ENCODE measurements around the gene RASL10B.

The RASL10B gene

GRCh38 chr17:35775039-35775438 is 43.6 kb downstream of the RASL10B start:
- TF ChIP-seq CTCF (IDR thresholded peaks at IDR 0.05; ENCODE audit: low read depth, low read length): no peak
- TF ChIP-seq EZH2phosphoT487 (IDR thresholded peaks at IDR 0.05; ENCODE audit: low read depth): no peak
- no peaks in the 10 kb centered on the region for H3K4me1 ChIP-seq (ENCODE audit: low read length)
- H4K20me1 ChIP-seq (ENCODE audit: insufficient read depth, low read length): no peaks in the 10 kb centered on the region
- H3K36me3 ChIP-seq (replicated peaks; ENCODE audit: low read depth, low read length): no peaks in the 10 kb centered on the region
- no peaks in the 10 kb centered on the region for H3K9me3 ChIP-seq (ENCODE audit: insufficient read depth, low read length)
- H3K9ac ChIP-seq (ENCODE audit: low read length): no peak overlapping the region
- no peak overlapping the region for H3K4me3 ChIP-seq (ENCODE audit: low read length)
- no peaks in the 10 kb centered on the region for H3K79me2 ChIP-seq (ENCODE audit: low read length)
- H3K27me3 ChIP-seq (ENCODE audit: low read depth, low read length): peaks cover 49% of the 10 kb centered on the region
- H2AFZ ChIP-seq (ENCODE audit: low read depth, low read length): no peak overlapping the region
- no peak overlapping the region for H3K27ac ChIP-seq (ENCODE audit: low read length)
- no peak overlapping the region for H3K4me2 ChIP-seq (ENCODE audit: low read length)

- Histone ChIP-seq H3K4me1 (ENCODE audit: low read length) (no peaks in the 10 kb centered on the region), H3K9me3 (ENCODE audit: insufficient read depth, low read length) (no peaks in the 10 kb centered on the region), H4K20me1 (ENCODE audit: insufficient read depth, low read length) (no peaks in the 10 kb centered on the region), H3K36me3 (replicated peaks; ENCODE audit: low read depth, low read length) (no peaks in the 10 kb centered on the region), H3K27me3 (ENCODE audit: low read depth, low read length) (peaks cover 49% of the 10 kb centered on the region), H2AFZ (ENCODE audit: low read depth, low read length) (no peak overlapping the region), H3K27ac (ENCODE audit: low read length) (no peak overlapping the region), H3K9ac (ENCODE audit: low read length) (no peak overlapping the region), H3K4me3 (ENCODE audit: low read length) (no peak overlapping the region), H3K79me2 (ENCODE audit: low read length) (no peaks in the 10 kb centered on the region), H3K4me2 (ENCODE audit: low read length) (no peak overlapping the region)
- no peak for TF ChIP-seq EZH2phosphoT487 (IDR thresholded peaks at IDR 0.05; ENCODE audit: low read depth)
- TF ChIP-seq CTCF (IDR thresholded peaks at IDR 0.05; ENCODE audit: low read depth, low read length): no peak
Measured at GRCh38 chr17:35775583-35775982, 44.1 kb downstream of the RASL10B start.

- Histone ChIP-seq H3K4me3 (ENCODE audit: low read length) (no peak overlapping the region), H3K9ac (ENCODE audit: low read length) (no peak overlapping the region), H3K27ac (ENCODE audit: low read length) (no peak overlapping the region), H3K9me3 (ENCODE audit: insufficient read depth, low read length) (no peaks in the 10 kb centered on the region), H4K20me1 (ENCODE audit: insufficient read depth, low read length) (no peaks in the 10 kb centered on the region), H3K4me2 (ENCODE audit: low read length) (no peak overlapping the region), H3K4me1 (ENCODE audit: low read length) (no peaks in the 10 kb centered on the region), H3K36me3 (replicated peaks; ENCODE audit: low read depth, low read length) (no peaks in the 10 kb centered on the region), H2AFZ (ENCODE audit: low read depth, low read length) (no peak overlapping the region), H3K79me2 (ENCODE audit: low read length) (no peaks in the 10 kb centered on the region), H3K27me3 (ENCODE audit: low read depth, low read length) (peaks cover 59% of the 10 kb centered on the region)
- TF ChIP-seq EZH2phosphoT487 (IDR thresholded peaks at IDR 0.05; ENCODE audit: low read depth) (no peak), CTCF (IDR thresholded peaks at IDR 0.05; ENCODE audit: low read depth, low read length) (no peak)
Measured at GRCh38 chr17:35778641-35779196, 47.3 kb downstream of the RASL10B start.

GRCh38 chr17:35780950-35781349 is 49.5 kb downstream of the RASL10B start:
- TF ChIP-seq CTCF (IDR thresholded peaks at IDR 0.05; ENCODE audit: low read depth, low read length): no peak
- TF ChIP-seq EZH2phosphoT487 (IDR thresholded peaks at IDR 0.05; ENCODE audit: low read depth): no peak
- no peak overlapping the region for H3K27ac ChIP-seq (ENCODE audit: low read length)
- no peak overlapping the region for H3K4me3 ChIP-seq (ENCODE audit: low read length)

More at GRCh38 chr17:35780950-35781349, 49.5 kb downstream of the RASL10B start:
- H3K36me3 ChIP-seq (replicated peaks; ENCODE audit: low read depth, low read length): no peaks in the 10 kb centered on the region
- H2AFZ ChIP-seq (ENCODE audit: low read depth, low read length): no peak overlapping the region
- no peaks in the 10 kb centered on the region for H3K4me1 ChIP-seq (ENCODE audit: low read length)
- H3K27me3 ChIP-seq (ENCODE audit: low read depth, low read length): peaks cover 61% of the 10 kb centered on the region
- H4K20me1 ChIP-seq (ENCODE audit: insufficient read depth, low read length): no peaks in the 10 kb centered on the region
- no peaks in the 10 kb centered on the region for H3K79me2 ChIP-seq (ENCODE audit: low read length)
- no peak overlapping the region for H3K9ac ChIP-seq (ENCODE audit: low read length)
- no peaks in the 10 kb centered on the region for H3K9me3 ChIP-seq (ENCODE audit: insufficient read depth, low read length)
- H3K4me2 ChIP-seq (ENCODE audit: low read length): no peak overlapping the region

Measured in OCI-LY3 (cell line).